Gastroesophageal sphincter (tissue), 4 donors: ENCODE data around the gene DDRGK1. TPM values are rescaled to one million over a fixed set of nuclear protein-coding genes. Genes with fewer than 3 reads are reported as not detected.

Source experiments
- ATAC-seq: fragments of 150-250 bp; one replicate; pipeline ENCODE4 v1.9.1; 2016; ENCODE audit warnings: mild to moderate bottlenecking, moderate library complexity
- H3K27ac ChIP-seq, 4 donors: fragments of 200-600 bp; sonication (generic) in 3 of 4; 1 replicate in 3 of 4; 2 replicates in 1 of 4; pipeline ENCODE4 v1.5.1; 2016 to 2019
- H3K27me3 ChIP-seq: fragments of 200-600 bp; sonication (generic); one replicate; pipeline ENCODE4 v1.5.1; 2019
- H3K36me3 ChIP-seq, 2 donors: fragments of 200-600 bp; sonication (generic); one replicate each; pipeline ENCODE4 v1.5.1; 2019; ENCODE audit warnings: control low read depth in 1 of 2
- H3K4me1 ChIP-seq, 3 donors: fragments of 200-600 bp; sonication (generic); 1 replicate in 2 of 3; 2 replicates in 1 of 3; pipeline ENCODE4 v1.5.1; 2016 to 2019; ENCODE audit warnings: control low read depth in 2 of 3
- H3K4me3 ChIP-seq, 2 donors: fragments of 200-600 bp; sonication (generic); one replicate each; pipeline ENCODE4 v1.5.1; 2019; ENCODE audit warnings: mild to moderate bottlenecking in 1 of 2, moderate library complexity in 1 of 2
- H3K9me3 ChIP-seq, 3 donors: fragments of 200-600 bp; sonication (generic); one replicate each; pipeline ENCODE4 v1.5.1; 2017 to 2019; ENCODE audit warnings: control low read depth in 2 of 3
- EP300 ChIP-seq: sonication (generic); formaldehyde crosslinking; IDR thresholded peaks from one replicate; pipeline ENCODE4 v1.6.1; 2017; ENCODE audit warnings: antibody characterized with exemption, mild to moderate bottlenecking
- POLR2A ChIP-seq, 2 donors: fragments of 450-650 bp; IDR thresholded peaks; one replicate each; pipeline ENCODE4 v1.6.1; 2017; ENCODE audit warnings: antibody characterized with exemption in 2 of 2, mild to moderate bottlenecking in 2 of 2, moderate library complexity in 1 of 2
- POLR2AphosphoS5 ChIP-seq: sonication (generic); formaldehyde crosslinking; IDR thresholded peaks from one replicate; pipeline ENCODE4 v1.6.1; 2017; ENCODE audit warnings: antibody characterized with exemption
- WGBS, 2 donors: methylation state at CpG; one replicate each; pipeline ENCODE4 v1.1.5; 2018; ENCODE audit warnings: low coverage in 1 of 2; 5-methylcytosine and 5-hydroxymethylcytosine counted together
- total RNA-seq, 4 donors: library from RNA; depleted of rRNA; stranded (reverse); fragments of >200 nt; gene quantifications; one replicate each; pipeline ENCODE4 v1.1.0, GENCODE V29; 2016
- TF ChIP-seq, protein P1 (sequence below), 4 experiments: fragments of 200-600 bp in 2 of 4; fragments of 450-650 bp in 2 of 4; sonication (generic) in 1 of 4; IDR thresholded peaks; one replicate each; pipeline ENCODE4 v1.5.1; 2017 to 2019; ENCODE audit warnings: antibody characterized with exemption in 4 of 4, mild to moderate bottlenecking in 2 of 4, moderate library complexity in 2 of 4

DDRGK1 gene
- total RNA-seq, 4 donors from 2014 or later = 62.0 to 82.5 (median 69.8) TPM

DNA sequence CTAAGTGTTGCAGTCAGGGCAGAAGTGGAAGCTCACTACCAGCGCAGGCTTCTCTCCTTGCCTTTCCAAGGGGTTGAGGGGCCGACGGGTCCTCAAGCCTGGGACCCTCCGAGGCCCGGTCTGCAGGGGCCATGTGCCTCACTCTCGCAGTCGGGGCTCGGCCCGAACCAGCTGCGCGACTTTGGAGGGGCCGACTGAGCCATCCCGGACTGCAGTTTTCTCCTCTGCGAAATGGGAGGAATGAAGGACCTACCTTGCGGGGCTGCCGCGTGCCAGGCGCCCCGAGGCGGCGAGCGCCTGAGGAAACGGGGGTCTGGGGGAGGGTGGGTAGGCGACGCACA lies 36.8 kb downstream of the DDRGK1 start:
- Histone ChIP-seq H3K4me3 (no peak overlapping the region), H3K9me3 (no peaks in the 10 kb centered on the region), H3K4me1 (peaks cover 0 to 32% (median 8%) of the 10 kb centered on the region in 3 donors), H3K27ac (no peak overlapping the region), H3K27me3 (peaks cover 15% of the 10 kb centered on the region), H3K36me3 (no peaks in the 10 kb centered on the region)
- ATAC-seq = no peak
- TF ChIP-seq, protein P1, sequence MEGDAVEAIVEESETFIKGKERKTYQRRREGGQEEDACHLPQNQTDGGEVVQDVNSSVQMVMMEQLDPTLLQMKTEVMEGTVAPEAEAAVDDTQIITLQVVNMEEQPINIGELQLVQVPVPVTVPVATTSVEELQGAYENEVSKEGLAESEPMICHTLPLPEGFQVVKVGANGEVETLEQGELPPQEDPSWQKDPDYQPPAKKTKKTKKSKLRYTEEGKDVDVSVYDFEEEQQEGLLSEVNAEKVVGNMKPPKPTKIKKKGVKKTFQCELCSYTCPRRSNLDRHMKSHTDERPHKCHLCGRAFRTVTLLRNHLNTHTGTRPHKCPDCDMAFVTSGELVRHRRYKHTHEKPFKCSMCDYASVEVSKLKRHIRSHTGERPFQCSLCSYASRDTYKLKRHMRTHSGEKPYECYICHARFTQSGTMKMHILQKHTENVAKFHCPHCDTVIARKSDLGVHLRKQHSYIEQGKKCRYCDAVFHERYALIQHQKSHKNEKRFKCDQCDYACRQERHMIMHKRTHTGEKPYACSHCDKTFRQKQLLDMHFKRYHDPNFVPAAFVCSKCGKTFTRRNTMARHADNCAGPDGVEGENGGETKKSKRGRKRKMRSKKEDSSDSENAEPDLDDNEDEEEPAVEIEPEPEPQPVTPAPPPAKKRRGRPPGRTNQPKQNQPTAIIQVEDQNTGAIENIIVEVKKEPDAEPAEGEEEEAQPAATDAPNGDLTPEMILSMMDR (IDR thresholded peaks at IDR 0.05) = no peak
- TF ChIP-seq EP300 = no peak
- no peak for TF ChIP-seq POLR2AphosphoS5
- TF ChIP-seq POLR2A (IDR thresholded peaks at IDR 0.05) = no peak
- WGBS, 2 donors = no CpG with 5 or more reads among the region's 25 CpGs

DNA sequence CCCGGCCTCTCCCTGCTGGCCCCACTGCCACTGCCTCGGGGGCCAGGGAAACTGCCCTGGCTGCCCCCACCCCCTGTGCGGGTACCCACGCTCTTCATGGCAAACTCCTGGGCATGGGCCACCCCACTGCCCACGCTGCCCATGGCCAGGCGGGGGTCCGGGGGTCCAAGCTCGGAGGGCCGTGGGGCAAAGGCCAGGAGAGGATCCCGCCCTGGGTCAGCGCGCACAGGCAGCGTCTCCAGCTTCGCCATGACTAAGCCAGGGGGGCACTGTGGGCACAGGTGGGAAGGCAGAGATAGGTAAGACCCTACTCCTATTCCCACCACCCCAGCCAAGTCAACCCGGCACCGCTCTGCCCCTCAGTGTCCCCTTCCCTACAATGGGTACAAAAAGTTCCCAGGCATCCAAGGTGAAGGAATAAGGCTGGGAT lies 37.6 kb downstream of the DDRGK1 start:
- H3K27ac ChIP-seq = no peak overlapping the region
- H3K4me1 ChIP-seq = peaks cover 0 to 24% (median 3%) of the 10 kb centered on the region in 3 donors
- no peaks in the 10 kb centered on the region for H3K36me3 ChIP-seq
- no peaks in the 10 kb centered on the region for H3K9me3 ChIP-seq
- no CpG with 5 or more reads among the region's 16 CpGs for WGBS, 2 donors
- H3K4me3 ChIP-seq = no peak overlapping the region
- TF ChIP-seq POLR2A (IDR thresholded peaks at IDR 0.05) (no peak), POLR2AphosphoS5 (no peak), EP300 (no peak)
- TF ChIP-seq, protein P1 (IDR thresholded peaks at IDR 0.05) = no peak
- H3K27me3 ChIP-seq = peaks cover 15% of the 10 kb centered on the region
- ATAC-seq = no peak

DNA sequence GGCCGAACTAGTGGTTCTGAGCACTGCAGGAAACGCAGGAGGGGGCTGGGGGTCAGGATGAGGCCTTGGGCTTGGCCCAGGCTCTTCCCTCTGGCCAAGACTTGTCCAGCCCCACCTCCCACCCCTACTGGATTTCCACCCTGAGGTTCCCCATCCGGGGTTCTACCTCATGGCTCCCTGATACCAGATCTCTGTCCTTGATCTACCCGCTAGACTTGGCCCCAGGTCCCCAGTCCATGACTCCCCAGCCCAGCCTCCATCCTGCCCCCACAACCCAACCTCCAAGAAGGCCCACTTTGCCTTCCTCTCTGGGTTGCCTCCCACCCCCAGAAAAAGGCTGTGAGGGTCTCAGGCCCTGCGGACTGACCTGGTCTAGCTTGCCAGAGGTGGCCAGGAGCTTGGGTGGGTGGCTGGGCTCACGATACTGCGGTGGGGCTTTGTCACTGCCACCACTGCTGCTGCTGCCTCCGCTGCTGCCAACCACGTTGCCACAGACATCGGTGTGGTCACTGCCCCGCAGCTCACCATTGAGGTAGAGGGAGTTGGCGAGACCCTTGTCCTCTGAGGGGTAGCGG lies 38.1 kb downstream of the DDRGK1 start:
- no peak for ATAC-seq
- Histone ChIP-seq H3K9me3 (no peaks in the 10 kb centered on the region), H3K36me3 (no peaks in the 10 kb centered on the region), H3K4me3 (no peak overlapping the region), H3K27me3 (peaks cover 15% of the 10 kb centered on the region), H3K27ac (no peak overlapping the region), H3K4me1 (peaks cover 0 to 22% (median 3%) of the 10 kb centered on the region in 3 donors)
- TF ChIP-seq EP300 (no peak), POLR2A (IDR thresholded peaks at IDR 0.05) (no peak), POLR2AphosphoS5 (no peak)
- TF ChIP-seq, protein P1 (IDR thresholded peaks at IDR 0.05) = no peak
- WGBS, 2 donors = 100% methylated on average over 1 to 3 of the region's 13 CpGs

DNA sequence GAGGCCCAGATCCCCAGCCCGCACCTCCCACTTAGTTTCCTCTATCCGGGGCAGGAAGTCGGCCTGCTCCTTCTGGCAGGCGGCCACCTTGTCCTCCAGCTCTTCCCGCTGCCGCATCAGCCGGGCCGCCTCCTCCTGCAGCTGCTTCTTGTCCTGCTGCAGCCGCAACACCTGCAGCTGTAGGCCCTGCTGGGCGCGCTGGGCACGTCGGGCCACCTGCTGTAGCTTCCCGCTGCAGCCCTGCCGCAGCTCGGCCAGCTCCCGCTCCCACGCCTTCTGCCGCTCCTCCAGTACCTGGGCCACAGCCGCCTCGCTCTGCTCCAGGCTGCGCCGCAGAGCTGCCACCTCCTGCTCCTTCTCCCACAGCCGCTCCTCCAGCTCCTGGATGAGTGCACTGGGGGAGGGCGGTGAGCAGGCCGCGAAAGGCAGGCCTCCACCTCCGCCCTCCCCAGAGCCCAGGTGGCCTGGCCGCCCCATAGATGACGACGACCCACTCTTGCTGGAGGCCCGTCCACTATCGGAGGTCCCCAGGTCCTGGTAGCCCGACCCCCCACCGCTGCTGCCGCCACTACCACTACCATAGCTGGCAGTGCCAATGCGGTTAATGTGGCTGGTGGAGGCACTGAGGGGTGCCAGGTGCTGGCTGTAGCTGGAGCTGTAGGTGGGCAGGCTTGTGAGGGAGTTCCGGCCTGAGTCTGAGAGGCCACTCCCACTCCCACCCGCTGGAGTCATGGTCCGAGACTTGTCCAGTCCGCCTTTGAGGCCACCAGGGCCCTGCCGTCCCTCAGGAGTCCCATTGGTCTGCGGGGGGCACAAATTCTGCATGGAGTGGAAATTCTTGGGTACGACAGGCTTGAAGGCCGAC lies 38.8 kb downstream of the DDRGK1 start:
- H3K4me3 ChIP-seq = peak overlapping the region in 1 of 2 donors; percentile 23

More for the DNA sequence above, 38.8 kb downstream of the DDRGK1 start:
- TF ChIP-seq EP300 (no peak), POLR2A (IDR thresholded peaks at IDR 0.05) (no peak), POLR2AphosphoS5 (no peak)
- TF ChIP-seq, protein P1 (IDR thresholded peaks at IDR 0.05) = no peak
- no peak for ATAC-seq
- Histone ChIP-seq H3K9me3 (no peaks in the 10 kb centered on the region), H3K36me3 (no peaks in the 10 kb centered on the region), H3K27me3 (peaks cover 15% of the 10 kb centered on the region), H3K27ac (peak overlapping the region in 1 of 4 donors; percentile 19), H3K4me1 (peaks cover 0 to 22% (median 3%) of the 10 kb centered on the region in 3 donors)
- WGBS, 2 donors = 65% methylated on average over 4 of the region's 45 CpGs; no CpG with 5 or more reads in 1 of the 2 donors
